Mammary epithelial cell (primary cell): ENCODE results near the gene CMYA5.

Experiments
- CTCF ChIP-seq, 2 donors: IDR thresholded peaks in 1 of 2; conservative IDR thresholded peaks in 1 of 2; 2 replicates each; pipeline ENCODE4 v1.5.1; 2011 to 2012; ENCODE audit warnings: inconsistent platforms in 2 of 2, low read length in 2 of 2, mild to moderate bottlenecking in 2 of 2, control low read depth in 1 of 2, low read depth in 1 of 2; ENCODE audit not compliant: insufficient read depth in 1 of 2; ENCODE audit errors: extremely low read depth in 1 of 2
- EZH2 ChIP-seq: IDR thresholded peaks from 2 replicates; pipeline ENCODE4 v1.6.1; 2012; ENCODE audit warnings: low read length, inconsistent platforms, borderline replicate concordance

- TF ChIP-seq CTCF (conservative IDR thresholded peaks at IDR 0.05 in 1 of 2, IDR thresholded peaks at IDR 0.05 in 1 of 2; ENCODE audit: extremely low read depth in 1 of 2, insufficient read depth in 1 of 2, low read depth in 1 of 2, low read length in 2 of 2) (no peak), EZH2 (no peak)
Observed at GRCh38 chr5:79842006-79842881, 152.6 kb downstream of the CMYA5 start.
